Skeletal muscle cell (primary cell): ENCODE data around the gene MARCKS.
"Not testable (repeated sequence)": the region's sequence is repeated elsewhere in the genome, so short reads cannot be mapped to it uniquely, and the experiment has no call there.

ENCODE experiments used
- DNase-seq: peaks from one replicate; pipeline ENCODE4 v3.0.0-alpha.2; 2010; ENCODE audit warnings: low read depth
- H3K4me3 ChIP-seq: 2 replicates; pipeline ENCODE4 v1.5.1; 2011; ENCODE audit warnings: low read depth, mild to moderate bottlenecking, control low read depth, low read length, moderate library complexity

Gene MARCKS

GRCh38 chr6:113879186-113880096 is 22.3 kb downstream of the MARCKS start:
- DNase-seq, result no peak
- no peak overlapping the region for H3K4me3 ChIP-seq

- no peak for DNase-seq
- H3K4me3 ChIP-seq, result no peak overlapping the region
Measured at GRCh38 chr6:113881478-113881980, 24.4 kb downstream of the MARCKS start.

GRCh38 chr6:113882336-113883022 is 25.3 kb downstream of the MARCKS start:
- DNase-seq, result no peak
- H3K4me3 ChIP-seq, result no peak overlapping the region

- no peak overlapping the region for H3K4me3 ChIP-seq
- DNase-seq, result no peak
Measured at GRCh38 chr6:113884011-113884410, 26.9 kb downstream of the MARCKS start.

GRCh38 chr6:113886512-113886911 is 29.4 kb downstream of the MARCKS start:
- no peak overlapping the region for H3K4me3 ChIP-seq
- DNase-seq, result no peak

GRCh38 chr6:113888493-113888892 is 31.3 kb downstream of the MARCKS start:
- no peak for DNase-seq

GRCh38 chr6:113888956-113889630 is 31.9 kb downstream of the MARCKS start:
- no peak for DNase-seq
- H3K4me3 ChIP-seq, result no peak overlapping the region

More at GRCh38 chr6:113888493-113888892, 31.3 kb downstream of the MARCKS start:
- H3K4me3 ChIP-seq, result no peak overlapping the region

- no peak overlapping the region for H3K4me3 ChIP-seq
- no peak for DNase-seq
Measured at GRCh38 chr6:113893451-113893850, 36.3 kb downstream of the MARCKS start.

GRCh38 chr6:113893866-113894265 is 36.7 kb downstream of the MARCKS start:
- DNase-seq, result no peak
- H3K4me3 ChIP-seq, result no peak overlapping the region

GRCh38 chr6:113894712-113895674 is 37.8 kb downstream of the MARCKS start:
- H3K4me3 ChIP-seq, result no peak overlapping the region
- no peak for DNase-seq

- H3K4me3 ChIP-seq, result no peak overlapping the region
- DNase-seq, result peak; percentile 25
Measured at GRCh38 chr6:113901482-113901881, 44.3 kb downstream of the MARCKS start.

GRCh38 chr6:113903666-113904330 is 46.7 kb downstream of the MARCKS start:
- DNase-seq, result no peak
- H3K4me3 ChIP-seq, result no peak overlapping the region

- DNase-seq, result no peak
- no peak overlapping the region for H3K4me3 ChIP-seq
Measured at GRCh38 chr6:113907102-113907815, 50.1 kb downstream of the MARCKS start.

GRCh38 chr6:113908801-113909200 is 51.7 kb downstream of the MARCKS start:
- H3K4me3 ChIP-seq, result no peak overlapping the region
- no peak for DNase-seq

GRCh38 chr6:113909224-113909856 is 52.2 kb downstream of the MARCKS start:
- DNase-seq, result no peak
- no peak overlapping the region for H3K4me3 ChIP-seq

GRCh38 chr6:113910285-113910684 is 53.1 kb downstream of the MARCKS start:
- DNase-seq, H3K4me3 ChIP-seq: not testable (repeated sequence)
